ENCODE measurements around the gene MYT1. TPM values are rescaled to one million over a fixed set of nuclear protein-coding genes. Genes with fewer than 3 reads are reported as not detected.

The MYT1 gene
- total RNA-seq, 2 donors from 2014 or later, result 0.15 TPM; not detected in 1

- Histone ChIP-seq H3K36me3 (no peaks in the 10 kb centered on the region), H3K4me1 (peaks cover 0 to 19% of the 10 kb centered on the region in 2 donors), H3K9me3 (no peaks in the 10 kb centered on the region), H3K4me3 (no peak overlapping the region), H3K27me3 (no peaks in the 10 kb centered on the region), H3K27ac (no peak overlapping the region)
- TF ChIP-seq CTCF (IDR thresholded peaks at IDR 0.05), result no peak
- DNase-seq (ENCODE audit: low spot score), result no peak
Measured at GRCh38 chr20:64209148-64209547, 44.9 kb downstream of the MYT1 start.

- no peak overlapping the region for H3K27ac ChIP-seq
- DNase-seq (ENCODE audit: low spot score), result no peak
- no peak for TF ChIP-seq CTCF (IDR thresholded peaks at IDR 0.05)
Measured at GRCh38 chr20:64210656-64211369, 46.6 kb downstream of the MYT1 start.

GRCh38 chr20:64211874-64212658 lies 47.8 kb downstream of the MYT1 start:
- Histone ChIP-seq H3K4me3 (no peak overlapping the region), H3K4me1 (peaks cover 0 to 28% of the 10 kb centered on the region in 2 donors), H3K9me3 (no peaks in the 10 kb centered on the region), H3K27ac (peak overlapping the region; percentile 64 to 84), H3K36me3 (no peaks in the 10 kb centered on the region), H3K27me3 (no peaks in the 10 kb centered on the region)
- TF ChIP-seq CTCF (IDR thresholded peaks at IDR 0.05), result no peak
- no peak for DNase-seq (ENCODE audit: low spot score)

More at GRCh38 chr20:64210656-64211369, 46.6 kb downstream of the MYT1 start:
- Histone ChIP-seq H3K27me3 (no peaks in the 10 kb centered on the region), H3K4me3 (no peak overlapping the region), H3K4me1 (peaks cover 0 to 28% of the 10 kb centered on the region in 2 donors), H3K36me3 (no peaks in the 10 kb centered on the region), H3K9me3 (no peaks in the 10 kb centered on the region)

- peak overlapping the region; percentile 64 to 84 for H3K27ac ChIP-seq
- no peak overlapping the region for H3K4me3 ChIP-seq
- no peaks in the 10 kb centered on the region for H3K36me3 ChIP-seq
- H3K27me3 ChIP-seq, result no peaks in the 10 kb centered on the region
- no peaks in the 10 kb centered on the region for H3K9me3 ChIP-seq
- TF ChIP-seq CTCF (IDR thresholded peaks at IDR 0.05), result no peak
- DNase-seq (ENCODE audit: low spot score), result peak; percentile 68
- H3K4me1 ChIP-seq, result peaks cover 0 to 31% of the 10 kb centered on the region in 2 donors
Measured at GRCh38 chr20:64212755-64213154, 48.5 kb downstream of the MYT1 start.

- H3K4me3 ChIP-seq, result no peak overlapping the region
- no peak overlapping the region for H3K27ac ChIP-seq
- H3K4me1 ChIP-seq, result peaks cover 0 to 31% of the 10 kb centered on the region in 2 donors
- H3K9me3 ChIP-seq, result no peaks in the 10 kb centered on the region
- H3K36me3 ChIP-seq, result no peaks in the 10 kb centered on the region
- H3K27me3 ChIP-seq, result no peaks in the 10 kb centered on the region
- DNase-seq (ENCODE audit: low spot score), result no peak
- TF ChIP-seq CTCF (IDR thresholded peaks at IDR 0.05), result no peak
Measured at GRCh38 chr20:64214113-64214512, 49.9 kb downstream of the MYT1 start.

Measured in right atrium auricular region (tissue), 2 donors.